ENCODE measurements around the gene MAP4K2. TPM values are rescaled to one million over a fixed set of nuclear protein-coding genes. Genes with fewer than 3 reads are reported as not detected.

The MAP4K2 gene
- total and polyA plus RNA-seq, 8 donors: 2.3 to 66.9 (median 13.4) TPM

DNA sequence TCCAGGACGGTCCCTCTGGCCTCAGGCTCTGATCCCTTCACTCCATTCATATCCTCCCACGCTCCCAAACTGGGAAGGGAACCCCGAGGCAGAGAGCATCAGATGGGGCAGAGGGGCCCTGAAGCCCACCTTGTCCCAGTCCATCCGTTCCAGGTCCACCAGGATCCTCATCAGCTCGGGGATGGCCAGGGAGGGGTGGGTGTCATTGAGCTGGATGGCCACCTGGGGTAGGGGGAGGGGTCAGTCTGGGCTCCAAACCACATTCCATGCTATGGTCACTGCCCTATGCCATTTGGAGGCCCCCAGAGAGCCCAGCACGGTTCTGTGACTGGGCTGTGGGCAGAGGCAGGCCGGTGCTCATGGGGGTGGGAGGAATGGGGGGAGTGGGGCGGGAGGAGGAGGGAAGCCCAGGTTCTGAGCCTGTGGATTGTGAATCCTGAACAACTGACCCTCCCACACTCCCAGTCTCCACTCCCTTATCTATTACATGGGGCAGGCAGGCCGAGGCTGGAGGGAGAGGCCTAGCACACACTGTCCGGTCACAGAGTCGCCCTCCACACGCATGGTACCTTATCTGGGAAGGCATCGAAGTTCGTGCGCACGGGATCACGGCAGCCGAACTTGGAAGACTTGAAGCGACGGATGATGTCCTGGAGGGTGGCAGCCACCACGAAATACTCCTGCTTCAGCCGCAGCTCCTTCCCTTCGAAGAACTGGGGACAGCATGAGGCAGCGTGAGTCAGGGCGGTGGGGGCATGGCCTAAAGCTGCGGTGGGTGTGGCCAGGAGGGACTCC, 48.7 kb downstream of the MAP4K2 start:
- TF ChIP-seq POLR2A (IDR thresholded peaks at IDR 0.05) (no peak), EP300 (IDR thresholded peaks at IDR 0.05) (no peak), POLR2AphosphoS5 (IDR thresholded peaks at IDR 0.05) (no peak)
- TF ChIP-seq, protein P1, sequence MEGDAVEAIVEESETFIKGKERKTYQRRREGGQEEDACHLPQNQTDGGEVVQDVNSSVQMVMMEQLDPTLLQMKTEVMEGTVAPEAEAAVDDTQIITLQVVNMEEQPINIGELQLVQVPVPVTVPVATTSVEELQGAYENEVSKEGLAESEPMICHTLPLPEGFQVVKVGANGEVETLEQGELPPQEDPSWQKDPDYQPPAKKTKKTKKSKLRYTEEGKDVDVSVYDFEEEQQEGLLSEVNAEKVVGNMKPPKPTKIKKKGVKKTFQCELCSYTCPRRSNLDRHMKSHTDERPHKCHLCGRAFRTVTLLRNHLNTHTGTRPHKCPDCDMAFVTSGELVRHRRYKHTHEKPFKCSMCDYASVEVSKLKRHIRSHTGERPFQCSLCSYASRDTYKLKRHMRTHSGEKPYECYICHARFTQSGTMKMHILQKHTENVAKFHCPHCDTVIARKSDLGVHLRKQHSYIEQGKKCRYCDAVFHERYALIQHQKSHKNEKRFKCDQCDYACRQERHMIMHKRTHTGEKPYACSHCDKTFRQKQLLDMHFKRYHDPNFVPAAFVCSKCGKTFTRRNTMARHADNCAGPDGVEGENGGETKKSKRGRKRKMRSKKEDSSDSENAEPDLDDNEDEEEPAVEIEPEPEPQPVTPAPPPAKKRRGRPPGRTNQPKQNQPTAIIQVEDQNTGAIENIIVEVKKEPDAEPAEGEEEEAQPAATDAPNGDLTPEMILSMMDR (IDR thresholded peaks at IDR 0.05): no peak
- H3K27ac ChIP-seq: no peak overlapping the region
- 77 to 84% (median 81%) methylated on average over 25 to 26 of the region's 26 CpGs for WGBS, 5 donors
- no peak for DNase-seq
- H3K27me3 ChIP-seq: no peaks in the 10 kb centered on the region
- H3K36me3 ChIP-seq: peaks cover 0 to 28% (median 16%) of the 10 kb centered on the region in 4 donors
- no peak overlapping the region for H3K4me3 ChIP-seq
- H3K4me1 ChIP-seq: peaks cover under 1 to 12% (median 9%) of the 10 kb centered on the region in 4 donors
- no peaks in the 10 kb centered on the region for H3K9me3 ChIP-seq
- intact Hi-C loops (cut with DNase I; ENCODE audit: low total_unique reads): no loop called here

DNA sequence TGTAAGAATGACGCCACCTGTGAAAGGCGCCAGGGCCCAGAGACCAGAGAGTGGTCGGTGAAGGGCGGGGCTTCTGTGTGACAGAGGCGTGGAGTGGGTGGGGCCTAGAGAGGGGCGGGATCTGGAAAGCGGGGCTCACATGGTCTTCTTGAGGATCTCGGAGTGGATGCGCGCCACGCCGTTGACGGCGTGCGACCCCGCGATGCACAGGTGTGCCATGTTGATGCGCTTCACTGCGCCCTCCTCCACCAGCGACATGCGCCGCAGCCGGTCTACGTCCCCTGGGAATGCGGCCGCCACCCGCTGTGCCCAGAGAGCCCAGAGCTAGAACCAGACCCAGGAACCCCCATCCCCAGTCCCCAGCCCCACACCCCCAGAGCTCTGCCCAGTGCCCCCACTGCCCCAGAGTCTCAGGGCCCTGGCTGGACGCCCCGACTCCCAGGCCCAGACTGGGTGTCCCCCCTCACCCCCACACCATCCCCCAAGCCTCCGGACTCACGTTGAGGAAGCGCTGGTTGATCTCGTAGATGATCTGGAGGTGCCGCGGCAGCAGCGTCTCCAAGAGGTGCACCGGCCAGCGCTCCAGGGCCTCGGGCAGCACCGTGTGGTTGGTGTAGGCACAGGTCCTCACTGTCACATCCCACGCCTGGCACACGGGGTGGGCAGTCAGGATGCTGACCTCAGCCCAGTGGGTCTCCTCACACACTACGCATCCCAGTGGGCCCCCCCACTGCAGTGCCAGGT, 49.5 kb downstream of the MAP4K2 start:
- H3K4me1 ChIP-seq: peaks cover 0 to 5% (median 1%) of the 10 kb centered on the region in 4 donors
- H3K36me3 ChIP-seq: peaks cover 0 to 28% (median 16%) of the 10 kb centered on the region in 4 donors
- no peak for DNase-seq
- intact Hi-C loops (cut with DNase I; ENCODE audit: low total_unique reads): no loop called here
- WGBS, 5 donors: 92 to 95% (median 95%) methylated on average over 31 to 43 of the region's 43 CpGs
- no peaks in the 10 kb centered on the region for H3K27me3 ChIP-seq
- no peak overlapping the region for H3K27ac ChIP-seq
- no peak overlapping the region for H3K4me3 ChIP-seq
- H3K9me3 ChIP-seq: no peaks in the 10 kb centered on the region
- TF ChIP-seq POLR2A (IDR thresholded peaks at IDR 0.05) (no peak), EP300 (IDR thresholded peaks at IDR 0.05) (no peak), POLR2AphosphoS5 (IDR thresholded peaks at IDR 0.05) (no peak)
- TF ChIP-seq, protein P1 (IDR thresholded peaks at IDR 0.05): no peak

DNA sequence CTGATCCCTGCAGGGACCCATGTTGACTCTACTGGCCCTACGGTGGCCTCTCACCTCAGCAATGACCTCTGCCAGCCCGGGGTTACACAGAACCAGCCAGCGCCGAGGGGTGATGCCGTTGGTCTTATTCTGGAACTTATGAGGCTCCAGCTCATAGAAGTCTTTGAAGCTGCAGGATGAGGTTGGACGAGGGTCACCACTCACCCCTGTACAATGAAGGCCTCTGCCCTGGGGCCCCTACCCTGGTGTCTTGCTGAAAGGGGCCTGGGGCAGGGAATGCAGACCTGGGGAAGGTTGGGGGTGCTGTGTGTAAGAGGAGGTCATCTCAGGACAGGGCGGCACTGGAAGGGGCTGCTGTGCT, 50.0 kb downstream of the MAP4K2 start:
- Histone ChIP-seq H3K27ac (no peak overlapping the region), H3K4me1 (no peaks in the 10 kb centered on the region), H3K4me3 (no peak overlapping the region), H3K36me3 (peaks cover 0 to 28% (median 16%) of the 10 kb centered on the region in 4 donors), H3K9me3 (no peaks in the 10 kb centered on the region), H3K27me3 (no peaks in the 10 kb centered on the region)
- 91 to 95% (median 94%) methylated on average over 3 to 7 of the region's 7 CpGs for WGBS, 5 donors
- TF ChIP-seq, protein P1 (IDR thresholded peaks at IDR 0.05): no peak
- TF ChIP-seq POLR2AphosphoS5 (IDR thresholded peaks at IDR 0.05) (no peak), POLR2A (IDR thresholded peaks at IDR 0.05) (no peak), EP300 (IDR thresholded peaks at IDR 0.05) (no peak)
- DNase-seq: no peak
- intact Hi-C loops (cut with DNase I; ENCODE audit: low total_unique reads): no loop called here

DNA sequence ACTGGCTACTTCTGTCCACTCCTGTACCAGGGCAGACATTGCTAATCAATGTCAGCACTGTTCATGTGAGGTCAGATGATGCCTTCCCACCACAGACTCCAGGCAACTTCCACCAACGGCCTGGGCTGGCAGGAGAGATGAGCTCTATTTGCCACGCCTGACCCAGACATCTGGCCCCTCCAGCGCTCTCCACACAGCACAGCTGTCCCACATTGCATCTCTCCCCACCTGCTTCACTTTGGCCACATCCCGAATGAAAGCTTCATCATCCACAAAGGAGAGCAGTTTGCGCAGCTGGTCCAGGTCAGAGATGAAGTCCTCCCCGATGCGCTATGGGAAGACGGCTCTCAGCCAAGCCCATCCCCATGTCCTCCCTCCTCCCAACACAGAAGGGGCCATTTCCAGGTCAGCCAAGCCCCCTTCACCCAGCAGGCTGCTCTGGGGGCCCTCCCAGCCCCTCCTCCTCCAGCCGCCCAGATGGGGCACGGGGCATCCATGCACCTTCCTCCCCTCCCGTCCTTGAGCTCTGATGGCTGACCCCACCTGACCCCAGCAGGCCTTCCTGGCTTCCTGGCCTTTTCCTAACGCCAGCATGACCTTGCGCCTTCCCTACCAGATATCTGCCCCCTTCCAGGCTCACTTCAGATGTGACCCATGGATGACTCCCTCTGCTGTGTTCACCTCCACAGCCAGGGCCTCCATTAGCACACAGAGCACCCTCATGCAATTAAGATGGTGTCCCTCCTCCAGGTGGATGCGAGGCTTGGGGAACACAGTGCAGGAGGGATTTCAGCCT, 50.6 kb downstream of the MAP4K2 start:
- no peak overlapping the region for H3K4me3 ChIP-seq
- WGBS, 5 donors: 80 to 87% (median 83%) methylated on average over 13 to 14 of the region's 14 CpGs
- H3K27me3 ChIP-seq: no peaks in the 10 kb centered on the region
- no peaks in the 10 kb centered on the region for H3K4me1 ChIP-seq
- intact Hi-C loops (cut with DNase I; ENCODE audit: low total_unique reads): no loop called here
- TF ChIP-seq POLR2A (IDR thresholded peaks at IDR 0.05) (no peak), EP300 (IDR thresholded peaks at IDR 0.05) (no peak)
- no peak overlapping the region for H3K27ac ChIP-seq
- no peak for DNase-seq
- H3K36me3 ChIP-seq: peaks cover 0 to 28% (median 16%) of the 10 kb centered on the region in 4 donors
- H3K9me3 ChIP-seq: no peaks in the 10 kb centered on the region

All from stomach (tissue), 9 donors.